GM23338 (cell line): ENCODE data around the gene PROX1. TPM values are rescaled to one million over a fixed set of nuclear protein-coding genes. Genes with fewer than 3 reads are reported as not detected.

Experiments used
- ATAC-seq: fragments of 200-7000 bp; cut with Tn5 transposase; 3 replicates; pipeline ENCODE4 v1.9.1; 2020
- DNase-seq: peaks from one replicate; pipeline ENCODE4 v3.0.0-alpha.2; 2015; ENCODE audit warnings: low spot score
- H2AFZ ChIP-seq: fragments of 200-600 bp; sonication (generic); 2 replicates; pipeline ENCODE4 v1.8.0; 2016; ENCODE audit warnings: antibody characterized with exemption, mild to moderate bottlenecking, moderate library complexity
- H3F3A ChIP-seq: fragments of 200-600 bp; sonication (generic); replicated peaks from 2 replicates; pipeline ENCODE4 v1.8.0; 2017; ENCODE audit warnings: antibody characterized with exemption, mixed run types, low read depth
- H3K27ac ChIP-seq: fragments of 200-600 bp; sonication (generic); 2 replicates; pipeline ENCODE4 v1.6.1; 2016; ENCODE audit warnings: low read depth
- H3K27me3 ChIP-seq: fragments of 200-600 bp; sonication (generic); 2 replicates; pipeline ENCODE4 v1.8.0; 2016; ENCODE audit warnings: mild to moderate bottlenecking, mixed run types, moderate library complexity; ENCODE audit not compliant: insufficient read depth
- H3K36me3 ChIP-seq: fragments of 200-600 bp; sonication (generic); 2 replicates; pipeline ENCODE4 v1.8.0; 2016; ENCODE audit warnings: mild to moderate bottlenecking; ENCODE audit not compliant: insufficient read depth
- H3K4me1 ChIP-seq: fragments of 200-600 bp; sonication (generic); 2 replicates; pipeline ENCODE4 v1.8.0; 2016; ENCODE audit warnings: mild to moderate bottlenecking, moderate library complexity; ENCODE audit not compliant: insufficient read depth
- H3K4me2 ChIP-seq: fragments of 200-600 bp; sonication (generic); 2 replicates; pipeline ENCODE4 v1.7.1; 2017; ENCODE audit warnings: mixed run types
- H3K4me3 ChIP-seq: fragments of 200-600 bp; sonication (generic); 2 replicates; pipeline ENCODE4 v1.6.1; 2016; ENCODE audit warnings: mixed run types
- H3K79me2 ChIP-seq: fragments of 200-600 bp; sonication (generic); replicated peaks from 2 replicates; pipeline ENCODE4 v1.8.0; 2017; ENCODE audit warnings: mild to moderate bottlenecking; ENCODE audit not compliant: insufficient read depth
- H3K9me2 ChIP-seq: fragments of 200-600 bp; sonication (generic); 2 replicates; pipeline ENCODE4 v1.8.0; 2017; ENCODE audit not compliant: insufficient read depth
- H4K20me1 ChIP-seq: fragments of 200-600 bp; sonication (generic); replicated peaks from 2 replicates; pipeline ENCODE4 v1.8.0; 2017; ENCODE audit warnings: mild to moderate bottlenecking; ENCODE audit not compliant: insufficient read depth
- H3K27ac Mint-ChIP-seq: 2 replicates; pipeline ENCODE4 v1.8.0; 2020; ENCODE audit warnings: inconsistent platforms, mild to moderate bottlenecking, moderate library complexity, mixed read lengths
- H3K27me3 Mint-ChIP-seq: 3 replicates; pipeline ENCODE4 v1.8.0; 2022; ENCODE audit warnings: low read depth, mild to moderate bottlenecking, moderate library complexity, mixed read lengths, inconsistent platforms; ENCODE audit not compliant: insufficient read depth, poor library complexity
- H3K36me3 Mint-ChIP-seq: 3 replicates; pipeline ENCODE4 v1.8.0; 2021; ENCODE audit warnings: low read depth, mild to moderate bottlenecking, inconsistent platforms, moderate library complexity, mixed read lengths
- H3K4me1 Mint-ChIP-seq: 3 replicates; pipeline ENCODE4 v1.8.0; 2020; ENCODE audit warnings: mild to moderate bottlenecking, inconsistent platforms, mixed read lengths
- H3K4me3 Mint-ChIP-seq: 3 replicates; pipeline ENCODE4 v1.8.0; 2021; ENCODE audit warnings: moderate library complexity, mild to moderate bottlenecking, inconsistent platforms, mixed read lengths
- H3K9me3 Mint-ChIP-seq: 3 replicates; pipeline ENCODE4 v1.8.0; 2020; ENCODE audit warnings: moderate library complexity, mild to moderate bottlenecking, inconsistent platforms, mixed read lengths
- CTCF ChIP-seq, 2 experiments: fragments of 200-600 bp in 1 of 2; sonication (generic) in 1 of 2; conservative IDR thresholded peaks; 2 replicates each; pipeline versions ENCODE4 v1.5.1 to v1.6.1; 2016 to 2017; ENCODE audit warnings: antibody characterized with exemption in 2 of 2, low read depth in 2 of 2, mild to moderate bottlenecking in 2 of 2, moderate library complexity in 1 of 2
- ETS1 ChIP-seq: IDR thresholded peaks from 2 replicates; pipeline ENCODE4 v1.6.1; 2016; ENCODE audit warnings: antibody characterized with exemption
- EZH2 ChIP-seq: fragments of 200-600 bp; sonication (generic); IDR thresholded peaks from one replicate; pipeline ENCODE4 v1.8.0; 2017; ENCODE audit warnings: antibody characterized with exemption, mild to moderate bottlenecking, low read depth; ENCODE audit not compliant: unreplicated experiment
- EZH2phosphoT487 ChIP-seq: fragments of 200-600 bp; sonication (generic); IDR thresholded peaks from one replicate; pipeline ENCODE4 v1.8.1; 2018; ENCODE audit warnings: antibody characterized with exemption; ENCODE audit not compliant: unreplicated experiment
- JUNB ChIP-seq: IDR thresholded peaks from one replicate; pipeline ENCODE4 v1.6.1; 2016; ENCODE audit warnings: antibody characterized with exemption; ENCODE audit not compliant: unreplicated experiment
- NANOG ChIP-seq: IDR thresholded peaks from 2 replicates; pipeline ENCODE4 v1.6.1; 2016; ENCODE audit warnings: antibody characterized with exemption, borderline replicate concordance
- POLR2AphosphoS5 ChIP-seq: IDR thresholded peaks from 2 replicates; pipeline ENCODE4 v1.6.1; 2016; ENCODE audit warnings: antibody characterized with exemption, low read depth
- REST ChIP-seq: IDR thresholded peaks from one replicate; pipeline ENCODE4 v1.6.1; 2018; ENCODE audit warnings: antibody characterized with exemption; ENCODE audit not compliant: unreplicated experiment
- STAT1 ChIP-seq: IDR thresholded peaks from one replicate; pipeline ENCODE4 v1.6.1; 2016; ENCODE audit warnings: antibody characterized with exemption; ENCODE audit not compliant: unreplicated experiment
- ZNF114 ChIP-seq: fragments of 250-450 bp; sonication (Bioruptor Pico); IDR thresholded peaks from 2 replicates; pipeline ENCODE4 v1.5.0; 2020; ENCODE audit warnings: mild to moderate bottlenecking, moderate library complexity
- ZNF331 ChIP-seq: fragments of 250-450 bp; sonication (Bioruptor Pico); IDR thresholded peaks from 2 replicates; pipeline ENCODE4 v1.5.0; 2020; ENCODE audit warnings: low read depth, mild to moderate bottlenecking, moderate library complexity
- ZNF462 ChIP-seq: fragments of 250-450 bp; sonication (Bioruptor Pico); IDR thresholded peaks from 2 replicates; pipeline ENCODE4 v1.5.0; 2020; ENCODE audit warnings: mild to moderate bottlenecking, moderate library complexity
- polyA plus RNA-seq: library from polyadenylated mRNA; unstranded; fragments of >200 nt; fragmentation: Nextera tagmentation; extraction: Ambion mirVana; gene quantifications from 2 replicates; pipeline ENCODE4 v1.2.1, GENCODE V29; 2016
- total RNA-seq: library from RNA; depleted of rRNA; stranded (reverse); fragments of >200 nt; shearing (Covaris generic); gene quantifications from 2 replicates; pipeline ENCODE4 v1.2.3, GENCODE V29; 2014

The PROX1 gene
- total and polyA plus RNA-seq, 2 experiments from 2014 or later = 0.49 to 0.66 TPM

- Mint-ChIP-seq H3K9me3 (no peaks in the 10 kb centered on the region), H3K4me3 (no peak overlapping the region), H3K27me3 (peaks cover 3% of the 10 kb centered on the region), H3K36me3 (no peaks in the 10 kb centered on the region), H3K4me1 (peaks cover 20% of the 10 kb centered on the region), H3K27ac (no peak overlapping the region)
- no peaks in the 10 kb centered on the region for H4K20me1 ChIP-seq
- peaks cover 16% of the 10 kb centered on the region for H3K4me1 ChIP-seq
- no peaks in the 10 kb centered on the region for H3K9me2 ChIP-seq
- TF ChIP-seq EZH2phosphoT487 (no peak), EZH2 (no peak), ZNF462 (CRISPR knock-in tag) (no peak), NANOG (no peak), JUNB (no peak), ZNF331 (no peak), REST (no peak), CTCF (conservative IDR thresholded peaks at IDR 0.05; ENCODE audit: low read depth in 2 of 2) (no peak), POLR2AphosphoS5 (no peak), ETS1 (no peak), STAT1 (no peak), ZNF114 (CRISPR knock-in tag) (no peak)
- ATAC-seq (no peak), DNase-seq (no peak)
- no peak overlapping the region for H3K27ac ChIP-seq
- no peaks in the 10 kb centered on the region for H3K79me2 ChIP-seq
- no peak overlapping the region for H2AFZ ChIP-seq
- no peaks in the 10 kb centered on the region for H3K36me3 ChIP-seq
- no peak overlapping the region for H3K4me2 ChIP-seq
- no peak overlapping the region for H3K4me3 ChIP-seq
- no peaks in the 10 kb centered on the region for H3K27me3 ChIP-seq
- no peaks in the 10 kb centered on the region for H3F3A ChIP-seq
These were observed 11.0 kb downstream of the PROX1 start for GRCh38 chr1:213998785-213999184.
